PFSK-1 (cell line): Measurements from ENCODE around the gene CARS2.

Source experiments
- FOXP2 ChIP-seq: optimal IDR thresholded peaks from 2 replicates; pipeline ENCODE3; 2011; ENCODE audit warnings: borderline replicate concordance, control low read depth, inconsistent platforms; ENCODE audit not compliant: insufficient read depth; ENCODE audit errors: extremely low read length, extremely low read depth
- POLR2AphosphoS5 ChIP-seq: IDR thresholded peaks from 2 replicates; pipeline ENCODE4 v1.6.1; 2012; ENCODE audit warnings: low read depth, mild to moderate bottlenecking, control low read depth, low read length, moderate library complexity
- SIN3A ChIP-seq: IDR thresholded peaks from 2 replicates; pipeline ENCODE4 v1.6.1; 2012; ENCODE audit warnings: mild to moderate bottlenecking, low read length, moderate library complexity, borderline replicate concordance; ENCODE audit not compliant: insufficient read depth
- TAF1 ChIP-seq: IDR thresholded peaks from 2 replicates; pipeline ENCODE4 v1.6.1; 2012; ENCODE audit warnings: low read length, control low read depth, borderline replicate concordance; ENCODE audit not compliant: insufficient read depth
- TF ChIP-seq, protein P1 (sequence below), 2 experiments: IDR thresholded peaks; 2 replicates each; pipeline versions ENCODE4 v1.6.1 to v1.8.0; 2011 to 2012; ENCODE audit warnings: low read depth in 2 of 2, low read length in 2 of 2, control low read depth in 1 of 2, inconsistent platforms in 1 of 2, mild to moderate bottlenecking in 1 of 2, moderate library complexity in 1 of 2; ENCODE audit not compliant: insufficient read depth in 1 of 2

Gene CARS2

GRCh38 chr13:110722971-110723370 is 17.1 kb upstream of the CARS2 start:
- TF ChIP-seq POLR2AphosphoS5 (no peak), FOXP2 (no peak), TAF1 (no peak), SIN3A (no peak)
- TF ChIP-seq, protein P1, sequence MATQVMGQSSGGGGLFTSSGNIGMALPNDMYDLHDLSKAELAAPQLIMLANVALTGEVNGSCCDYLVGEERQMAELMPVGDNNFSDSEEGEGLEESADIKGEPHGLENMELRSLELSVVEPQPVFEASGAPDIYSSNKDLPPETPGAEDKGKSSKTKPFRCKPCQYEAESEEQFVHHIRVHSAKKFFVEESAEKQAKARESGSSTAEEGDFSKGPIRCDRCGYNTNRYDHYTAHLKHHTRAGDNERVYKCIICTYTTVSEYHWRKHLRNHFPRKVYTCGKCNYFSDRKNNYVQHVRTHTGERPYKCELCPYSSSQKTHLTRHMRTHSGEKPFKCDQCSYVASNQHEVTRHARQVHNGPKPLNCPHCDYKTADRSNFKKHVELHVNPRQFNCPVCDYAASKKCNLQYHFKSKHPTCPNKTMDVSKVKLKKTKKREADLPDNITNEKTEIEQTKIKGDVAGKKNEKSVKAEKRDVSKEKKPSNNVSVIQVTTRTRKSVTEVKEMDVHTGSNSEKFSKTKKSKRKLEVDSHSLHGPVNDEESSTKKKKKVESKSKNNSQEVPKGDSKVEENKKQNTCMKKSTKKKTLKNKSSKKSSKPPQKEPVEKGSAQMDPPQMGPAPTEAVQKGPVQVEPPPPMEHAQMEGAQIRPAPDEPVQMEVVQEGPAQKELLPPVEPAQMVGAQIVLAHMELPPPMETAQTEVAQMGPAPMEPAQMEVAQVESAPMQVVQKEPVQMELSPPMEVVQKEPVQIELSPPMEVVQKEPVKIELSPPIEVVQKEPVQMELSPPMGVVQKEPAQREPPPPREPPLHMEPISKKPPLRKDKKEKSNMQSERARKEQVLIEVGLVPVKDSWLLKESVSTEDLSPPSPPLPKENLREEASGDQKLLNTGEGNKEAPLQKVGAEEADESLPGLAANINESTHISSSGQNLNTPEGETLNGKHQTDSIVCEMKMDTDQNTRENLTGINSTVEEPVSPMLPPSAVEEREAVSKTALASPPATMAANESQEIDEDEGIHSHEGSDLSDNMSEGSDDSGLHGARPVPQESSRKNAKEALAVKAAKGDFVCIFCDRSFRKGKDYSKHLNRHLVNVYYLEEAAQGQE (IDR thresholded peaks at IDR 0.05; ENCODE audit: insufficient read depth in 1 of 2, low read depth in 2 of 2, low read length in 2 of 2): no peak

DNA sequence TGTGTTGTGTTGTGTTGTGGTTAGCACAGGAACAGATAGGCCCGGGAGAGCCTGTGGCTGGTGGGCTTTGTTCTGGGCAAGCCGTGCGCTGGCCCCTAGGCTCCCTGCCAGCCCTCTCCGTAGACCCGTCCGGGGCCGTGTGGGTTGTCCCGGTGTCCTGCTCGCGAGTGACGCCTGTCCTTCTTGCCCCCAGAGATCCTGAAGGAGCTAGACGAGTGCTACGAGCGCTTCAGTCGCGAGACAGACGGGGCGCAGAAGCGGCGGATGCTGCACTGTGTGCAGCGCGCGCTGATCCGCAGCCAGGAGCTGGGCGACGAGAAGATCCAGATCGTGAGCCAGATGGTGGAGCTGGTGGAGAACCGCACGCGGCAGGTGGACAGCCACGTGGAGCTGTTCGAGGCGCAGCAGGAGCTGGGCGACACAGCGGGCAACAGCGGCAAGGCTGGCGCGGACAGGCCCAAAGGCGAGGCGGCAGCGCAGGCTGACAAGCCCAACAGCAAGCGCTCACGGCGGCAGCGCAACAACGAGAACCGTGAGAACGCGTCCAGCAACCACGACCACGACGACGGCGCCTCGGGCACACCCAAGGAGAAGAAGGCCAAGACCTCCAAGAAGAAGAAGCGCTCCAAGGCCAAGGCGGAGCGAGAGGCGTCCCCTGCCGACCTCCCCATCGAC is 13.3 kb upstream of the CARS2 start:
- TF ChIP-seq FOXP2 (no peak), TAF1 (no peak), POLR2AphosphoS5 (no peak), SIN3A (no peak)
- TF ChIP-seq, protein P1 (IDR thresholded peaks at IDR 0.05; ENCODE audit: insufficient read depth in 1 of 2, low read depth in 2 of 2, low read length in 2 of 2): no peak

GRCh38 chr13:110716247-110716515 is 10.3 kb upstream of the CARS2 start:
- TF ChIP-seq POLR2AphosphoS5: no peak
- TF ChIP-seq SIN3A: no peak
- TF ChIP-seq, protein P1 (IDR thresholded peaks at IDR 0.05; ENCODE audit: insufficient read depth in 1 of 2, low read depth in 2 of 2, low read length in 2 of 2): no peak
- no peak for TF ChIP-seq TAF1
- TF ChIP-seq FOXP2: no peak

DNA sequence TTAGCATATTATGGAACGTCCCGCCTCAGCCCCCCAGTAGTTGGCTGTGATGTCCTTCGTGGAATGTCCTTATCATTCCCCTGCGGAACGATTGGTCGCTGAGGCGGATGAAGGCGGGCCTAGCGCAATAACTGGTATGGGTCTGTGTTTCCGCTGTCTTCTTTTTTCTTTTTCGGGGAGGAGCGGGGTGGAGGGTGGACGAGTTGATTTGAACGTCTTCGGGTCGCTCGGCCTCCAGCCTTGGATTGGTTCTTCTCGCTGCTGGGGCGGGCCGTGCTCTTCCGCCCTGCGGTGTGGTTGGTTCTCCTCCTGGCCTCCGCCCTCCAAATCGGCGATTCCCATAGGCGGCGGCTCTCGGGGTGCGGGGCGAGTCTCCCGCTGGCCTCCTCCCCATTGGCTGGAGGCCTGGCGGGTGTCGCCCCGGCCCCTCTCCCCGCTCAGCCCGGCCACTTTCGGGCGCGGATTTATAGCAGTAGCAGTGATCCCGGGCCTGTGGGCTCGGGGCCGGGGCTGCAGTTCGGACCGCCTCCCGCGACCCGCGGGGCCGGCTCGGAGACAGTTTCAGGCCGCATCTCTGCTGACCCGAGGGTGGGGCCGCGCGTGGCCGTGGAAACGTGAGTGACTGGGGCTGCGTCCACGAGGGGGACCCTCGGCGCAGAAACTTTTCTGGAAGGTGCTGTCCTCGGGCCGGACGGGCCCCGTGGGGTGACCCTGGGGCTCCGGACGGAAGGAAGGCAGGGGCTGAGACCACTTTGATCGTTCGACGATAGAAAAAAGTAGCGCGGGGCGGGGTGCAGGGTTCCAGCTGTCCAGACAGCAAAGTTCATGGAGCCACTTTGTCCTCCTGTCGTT is 9.7 kb upstream of the CARS2 start:
- TF ChIP-seq, protein P1 (IDR thresholded peaks at IDR 0.05; ENCODE audit: insufficient read depth in 1 of 2, low read depth in 2 of 2, low read length in 2 of 2): 0 out of 4 replicates have a peak, but pooled peaks of 1 of the 2 experiments have one; percentile 13
- TF ChIP-seq POLR2AphosphoS5: peak; percentile 64
- TF ChIP-seq SIN3A: peak; percentile 29; the same call in 1 of the 2 replicates
- 0 out of 2 replicates have a peak, but pooled peaks have one; percentile 50 for TF ChIP-seq TAF1
- no peak for TF ChIP-seq FOXP2
